SK-N-MC (cell line): Measurements from ENCODE around the gene PIK3R2.

Source experiments
- DNase-seq: peaks from one replicate; pipeline ENCODE4 v3.0.0-alpha.2; 2011; ENCODE audit warnings: low read depth, low spot score
- H3K27ac ChIP-seq: fragments of 200-600 bp; sonication (generic); 2 replicates; pipeline ENCODE4 v1.5.1; 2016; ENCODE audit warnings: mixed run types
- H3K36me3 ChIP-seq: fragments of 200-600 bp; sonication (generic); 2 replicates; pipeline ENCODE4 v1.6.1; 2017; ENCODE audit warnings: antibody characterized with exemption, low read length, mixed read lengths; ENCODE audit not compliant: insufficient read depth
- H3K4me3 ChIP-seq: fragments of 200-600 bp; sonication (generic); 2 replicates; pipeline ENCODE4 v1.5.1; 2016
- H3K9ac ChIP-seq: fragments of 200-600 bp; sonication (generic); 2 replicates; pipeline ENCODE4 v1.8.0; 2017; ENCODE audit warnings: mixed run types, mixed read lengths; ENCODE audit not compliant: insufficient read length
- H3K9me3 ChIP-seq: fragments of 200-600 bp; sonication (generic); 2 replicates; pipeline ENCODE4 v1.6.1; 2017; ENCODE audit warnings: low read depth, mild to moderate bottlenecking, antibody characterized with exemption, low read length, moderate library complexity, mixed read lengths
- EZH2 ChIP-seq: fragments of 200-600 bp; sonication (generic); IDR thresholded peaks from one replicate; pipeline ENCODE4 v1.6.1; 2017; ENCODE audit warnings: antibody characterized with exemption
- FOXP2 ChIP-seq: optimal IDR thresholded peaks from 2 replicates; pipeline ENCODE3; 2011; ENCODE audit warnings: mild to moderate bottlenecking, moderate library complexity; ENCODE audit not compliant: insufficient read depth; ENCODE audit errors: extremely low read length, control extremely low read depth
- POLR2AphosphoS5 ChIP-seq: IDR thresholded peaks from 2 replicates; pipeline ENCODE4 v1.6.1; 2012; ENCODE audit warnings: mild to moderate bottlenecking, low read depth, low read length, borderline replicate concordance

Gene PIK3R2

DNA sequence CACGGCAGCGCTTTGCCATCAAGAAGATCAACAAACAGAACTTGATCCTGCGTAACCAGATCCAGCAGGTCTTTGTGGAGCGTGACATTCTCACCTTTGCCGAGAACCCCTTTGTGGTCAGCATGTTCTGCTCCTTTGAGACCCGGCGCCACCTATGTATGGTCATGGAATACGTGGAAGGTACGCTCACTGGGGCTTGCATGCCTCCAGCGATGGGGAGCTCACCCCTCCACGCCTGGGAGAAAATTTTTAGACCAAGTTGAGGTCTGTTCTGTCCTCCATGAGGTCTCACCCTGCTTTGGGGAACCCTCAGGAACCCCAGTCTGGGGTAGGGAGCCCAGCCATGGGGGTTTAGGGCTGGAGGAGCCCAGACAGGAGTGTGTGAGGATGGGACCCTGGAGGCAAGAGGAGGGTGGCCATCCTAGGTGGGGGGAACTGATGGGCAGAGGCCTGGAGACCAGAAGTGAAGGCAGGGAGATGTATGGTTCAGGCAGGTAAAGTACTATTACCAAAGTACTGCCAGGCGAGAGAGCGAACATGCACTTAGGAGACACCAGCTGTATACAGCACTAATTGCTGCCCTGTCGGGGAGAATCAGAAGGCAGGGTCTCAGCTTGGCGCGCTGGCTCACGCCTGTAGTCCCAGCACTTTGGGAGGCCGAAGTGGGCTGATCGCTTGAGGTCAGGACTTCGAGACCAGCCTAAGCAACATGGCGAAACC is 22.3 kb upstream of the PIK3R2 start:
- TF ChIP-seq EZH2: no peak
- TF ChIP-seq POLR2AphosphoS5: no peak
- TF ChIP-seq FOXP2: no peak
- Histone ChIP-seq H3K9me3 (no peaks in the 10 kb centered on the region), H3K9ac (no peak overlapping the region), H3K36me3 (peaks cover 5% of the 10 kb centered on the region; the same call in 1 of the 2 replicates), H3K27ac (no peak overlapping the region), H3K4me3 (no peak overlapping the region)
- DNase-seq: no peak

DNA sequence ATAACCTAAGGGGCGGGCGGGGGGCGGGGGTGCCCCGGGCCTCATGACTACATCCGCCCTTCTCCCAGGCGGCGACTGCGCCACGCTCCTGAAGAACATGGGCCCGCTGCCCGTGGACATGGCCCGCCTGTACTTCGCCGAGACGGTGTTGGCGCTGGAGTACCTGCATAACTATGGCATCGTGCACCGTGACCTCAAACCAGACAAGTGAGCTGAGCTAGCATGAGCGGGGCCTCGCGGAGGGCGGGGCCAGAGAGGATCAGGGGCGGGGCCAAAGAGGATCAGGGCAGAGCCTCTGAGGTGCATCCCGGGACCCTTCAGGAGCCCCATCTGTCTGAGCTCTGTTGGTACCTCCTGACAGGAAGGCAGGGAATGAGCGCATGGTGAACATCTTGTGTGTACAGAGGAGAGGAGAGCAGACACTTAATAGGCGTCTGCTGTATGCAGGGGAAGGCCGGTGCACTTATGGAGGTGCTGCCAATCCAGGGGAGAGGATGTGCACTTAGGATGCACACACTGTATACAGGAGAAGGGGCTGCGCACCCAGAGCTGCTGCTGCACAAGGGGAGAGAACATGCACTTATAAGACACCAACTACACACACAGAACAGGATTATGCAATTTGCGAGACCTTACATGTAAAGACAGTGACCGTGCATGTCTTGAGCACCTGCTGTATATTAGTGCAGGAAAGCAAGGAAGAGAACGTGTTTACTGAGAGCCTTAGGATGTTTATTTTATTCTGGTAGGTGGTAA is 20.9 kb upstream of the PIK3R2 start:
- DNase-seq: no peak
- Histone ChIP-seq H3K36me3 (peaks cover 5% of the 10 kb centered on the region; the same call in 1 of the 2 replicates), H3K4me3 (no peak overlapping the region)

DNA sequence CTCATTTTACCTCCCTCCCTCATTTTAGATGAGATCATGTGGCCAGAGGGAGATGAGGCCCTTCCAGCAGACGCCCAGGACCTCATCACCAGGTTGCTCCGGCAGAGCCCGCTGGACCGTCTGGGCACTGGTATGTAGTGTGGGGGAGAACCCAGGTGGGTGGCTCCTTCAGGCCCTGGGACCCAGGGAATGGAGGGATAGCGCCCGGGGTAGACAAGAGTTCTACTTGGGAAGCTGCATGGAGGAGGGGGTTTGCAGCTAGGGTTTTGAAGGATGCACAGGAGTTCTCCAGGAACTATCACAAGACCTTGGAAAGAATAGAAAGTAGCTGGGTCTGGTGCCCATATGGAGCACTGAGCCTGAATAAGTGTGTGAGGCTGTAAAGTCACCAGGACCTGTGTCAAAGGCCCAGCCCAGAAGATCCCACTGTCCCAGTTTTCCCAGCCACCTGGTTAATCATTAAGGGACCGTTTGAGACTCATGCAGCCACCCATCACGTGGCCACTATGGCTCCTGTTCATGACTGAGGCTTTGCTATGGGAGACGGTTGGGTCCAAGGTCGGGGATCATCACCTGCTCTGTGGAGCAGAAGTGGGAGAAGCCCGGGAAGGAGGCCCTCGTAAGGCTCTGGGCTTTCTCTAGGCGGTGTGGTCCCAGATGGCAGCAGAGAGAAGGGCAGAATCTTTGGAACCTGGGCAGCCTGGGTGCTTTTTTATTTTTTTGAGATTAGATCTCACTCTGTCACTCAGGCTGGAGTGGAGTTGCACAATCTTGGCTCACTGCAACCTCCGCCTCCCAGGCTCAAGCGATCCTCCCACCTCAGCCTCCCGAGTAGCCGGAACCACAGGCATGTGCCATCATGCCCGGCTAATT is 17.0 kb upstream of the PIK3R2 start:
- TF ChIP-seq EZH2: no peak
- no peak for TF ChIP-seq POLR2AphosphoS5
- TF ChIP-seq FOXP2: no peak
- no peak overlapping the region for H3K27ac ChIP-seq
- no peaks in the 10 kb centered on the region for H3K9me3 ChIP-seq
- no peak for DNase-seq
- H3K4me3 ChIP-seq: no peak overlapping the region
- no peak overlapping the region for H3K9ac ChIP-seq
- peaks cover 8% of the 10 kb centered on the region; the same call in 1 of the 2 replicates for H3K36me3 ChIP-seq

More for the DNA sequence above, 20.9 kb upstream of the PIK3R2 start:
- H3K9me3 ChIP-seq: no peaks in the 10 kb centered on the region
- TF ChIP-seq FOXP2 (no peak), EZH2 (no peak), POLR2AphosphoS5 (no peak)
- no peak overlapping the region for H3K9ac ChIP-seq
- H3K27ac ChIP-seq: no peak overlapping the region

DNA sequence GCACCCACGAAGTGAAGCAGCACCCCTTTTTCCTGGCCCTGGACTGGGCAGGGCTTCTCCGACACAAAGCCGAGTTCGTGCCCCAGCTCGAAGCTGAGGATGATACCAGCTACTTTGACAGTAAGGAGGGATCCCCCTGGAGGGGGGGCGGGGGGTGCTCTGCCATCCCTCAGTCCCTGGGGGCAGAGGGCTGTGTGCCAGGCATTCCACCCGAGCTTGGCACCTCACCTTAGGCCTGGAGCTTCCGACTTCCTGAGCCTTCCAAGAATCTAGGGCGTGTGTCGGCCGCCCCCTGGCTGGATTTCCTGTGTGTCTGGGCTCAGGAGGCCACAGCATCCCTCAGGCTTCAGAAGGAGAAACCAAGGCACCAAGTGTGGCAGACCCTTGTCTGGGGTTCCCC is 15.7 kb upstream of the PIK3R2 start:
- Histone ChIP-seq H3K9me3 (no peaks in the 10 kb centered on the region), H3K36me3 (peaks cover 11% of the 10 kb centered on the region; the same call in 1 of the 2 replicates), H3K4me3 (no peak overlapping the region), H3K9ac (no peak overlapping the region), H3K27ac (no peak overlapping the region)
- DNase-seq: no peak
- TF ChIP-seq FOXP2 (no peak), EZH2 (no peak), POLR2AphosphoS5 (no peak)

DNA sequence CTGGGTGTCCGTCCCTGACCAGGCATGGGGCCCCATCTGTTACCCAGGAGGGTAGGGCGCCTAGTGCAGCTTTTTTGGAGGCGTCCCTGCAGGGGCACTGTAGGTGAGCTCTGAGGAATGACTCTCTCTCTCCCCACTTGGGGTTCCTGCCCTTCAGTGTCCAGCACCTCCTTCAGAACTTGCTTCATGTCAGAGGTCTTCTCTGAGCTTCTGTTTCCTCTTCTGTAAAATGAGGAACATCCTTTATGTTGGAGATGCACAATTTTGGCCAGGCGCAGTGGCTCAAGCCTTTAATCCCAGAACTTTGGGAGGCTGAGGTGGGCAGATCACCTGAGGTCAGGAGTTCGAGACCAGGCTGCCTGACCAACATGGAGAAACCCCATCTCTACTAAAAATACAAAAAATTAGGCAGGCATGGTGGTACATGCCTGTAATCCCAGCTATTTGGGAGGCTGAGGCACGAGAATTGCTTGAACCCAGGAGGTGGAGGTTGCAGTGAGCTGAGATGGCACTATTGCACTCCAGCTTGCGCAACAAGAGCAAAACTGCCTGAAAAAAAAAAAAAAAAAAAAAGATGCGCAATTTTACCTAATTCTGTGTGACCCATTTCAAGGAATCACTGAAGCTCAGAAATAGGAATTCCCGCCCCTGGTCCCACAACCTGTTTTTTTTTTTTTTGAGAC is 15.2 kb upstream of the PIK3R2 start:
- no peak overlapping the region for H3K9ac ChIP-seq
- no peaks in the 10 kb centered on the region for H3K9me3 ChIP-seq
- H3K36me3 ChIP-seq: peaks cover 7% of the 10 kb centered on the region; the same call in 1 of the 2 replicates
- DNase-seq: no peak
- TF ChIP-seq EZH2 (no peak), FOXP2 (no peak)
- H3K27ac ChIP-seq: no peak overlapping the region
- no peak overlapping the region for H3K4me3 ChIP-seq

DNA sequence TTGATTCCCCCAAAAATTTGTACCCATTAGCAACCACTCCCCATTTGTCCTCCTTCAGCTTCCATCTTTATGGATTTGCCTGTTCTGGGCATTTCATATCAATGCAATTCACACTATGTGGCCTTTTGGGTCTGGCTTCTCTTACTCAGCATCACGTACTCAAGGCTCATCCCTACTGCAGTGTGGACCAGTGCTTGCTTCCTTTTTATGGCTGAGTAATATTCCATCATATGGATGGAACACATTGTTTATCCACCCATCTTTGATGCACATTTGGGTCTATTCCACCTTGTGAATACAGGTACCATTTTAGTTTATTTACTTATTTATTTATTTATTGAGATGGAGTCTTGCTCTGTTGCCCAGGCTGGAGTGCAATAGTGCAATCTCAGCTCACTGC is 12.5 kb upstream of the PIK3R2 start:
- H3K9me3 ChIP-seq: no peaks in the 10 kb centered on the region
- H3K27ac ChIP-seq: no peak overlapping the region
- no peak overlapping the region for H3K4me3 ChIP-seq
- H3K36me3 ChIP-seq: peaks cover 15% of the 10 kb centered on the region; the same call in 1 of the 2 replicates
- DNase-seq: no peak
- no peak for TF ChIP-seq POLR2AphosphoS5
- no peak for TF ChIP-seq FOXP2
- TF ChIP-seq EZH2: no peak
- H3K9ac ChIP-seq: no peak overlapping the region

DNA sequence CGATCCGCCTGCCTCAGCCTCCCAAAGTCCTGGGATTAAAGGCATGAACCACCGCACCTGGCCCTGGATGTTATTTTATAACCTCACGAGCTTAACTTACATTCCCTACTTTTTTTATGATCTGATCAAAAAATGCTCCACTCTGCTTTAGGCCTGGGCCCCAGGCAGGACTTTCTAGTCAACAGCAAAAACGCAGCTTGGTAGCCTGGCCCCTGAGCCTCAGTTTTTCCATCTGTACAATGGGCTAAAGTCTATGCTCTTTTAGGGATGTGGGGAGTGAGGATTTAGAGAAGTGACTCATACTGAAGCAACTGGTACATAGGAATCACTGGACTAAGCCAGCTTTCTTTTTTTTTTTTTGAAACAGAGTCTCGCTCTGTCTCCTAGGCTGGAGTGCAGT is 11.9 kb upstream of the PIK3R2 start:
- no peak overlapping the region for H3K9ac ChIP-seq
- no peak overlapping the region for H3K27ac ChIP-seq
- no peak for DNase-seq
- H3K36me3 ChIP-seq: peaks cover 15% of the 10 kb centered on the region; the same call in 1 of the 2 replicates
- TF ChIP-seq FOXP2 (no peak), POLR2AphosphoS5 (no peak), EZH2 (no peak)
- H3K9me3 ChIP-seq: no peaks in the 10 kb centered on the region
- no peak overlapping the region for H3K4me3 ChIP-seq

DNA sequence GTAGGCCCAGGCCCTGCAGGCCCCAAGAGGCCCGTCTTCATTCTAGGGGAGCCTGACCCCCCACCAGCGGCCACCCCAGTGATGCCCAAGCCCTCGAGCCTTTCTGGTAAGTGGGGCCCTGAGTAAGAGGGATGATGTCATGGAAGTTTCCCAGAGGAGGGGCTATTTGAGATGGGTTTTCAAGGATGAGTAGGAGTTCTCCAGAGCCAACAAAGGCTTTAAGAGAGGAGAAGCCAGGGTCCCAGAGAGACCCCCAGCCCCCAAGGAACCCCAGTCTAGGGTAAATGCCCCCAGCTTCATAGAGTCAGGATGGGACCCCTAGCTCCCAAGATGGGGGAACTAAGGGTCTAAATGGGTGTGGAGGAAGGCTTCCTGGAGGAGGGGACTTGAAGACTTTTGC is 9.1 kb upstream of the PIK3R2 start:
- no peak for DNase-seq
- H3K9ac ChIP-seq: no peak overlapping the region
- no peaks in the 10 kb centered on the region for H3K9me3 ChIP-seq
- no peak overlapping the region for H3K27ac ChIP-seq
- H3K36me3 ChIP-seq: peaks cover 15% of the 10 kb centered on the region; the same call in 1 of the 2 replicates
- H3K4me3 ChIP-seq: no peak overlapping the region
- TF ChIP-seq POLR2AphosphoS5 (no peak), FOXP2 (no peak), EZH2 (no peak)
